DMS114 treated with DMSO at 0.1 percent for 48 hours (cell line): ENCODE measurements around the gene TMEM181.

Experiments used
- DNase-seq: peaks from one replicate; lab custom pipeline; 2025; ENCODE audit not compliant: unreplicated experiment; lab: John Stamatoyannopoulos, UW

The TMEM181 gene

DNA sequence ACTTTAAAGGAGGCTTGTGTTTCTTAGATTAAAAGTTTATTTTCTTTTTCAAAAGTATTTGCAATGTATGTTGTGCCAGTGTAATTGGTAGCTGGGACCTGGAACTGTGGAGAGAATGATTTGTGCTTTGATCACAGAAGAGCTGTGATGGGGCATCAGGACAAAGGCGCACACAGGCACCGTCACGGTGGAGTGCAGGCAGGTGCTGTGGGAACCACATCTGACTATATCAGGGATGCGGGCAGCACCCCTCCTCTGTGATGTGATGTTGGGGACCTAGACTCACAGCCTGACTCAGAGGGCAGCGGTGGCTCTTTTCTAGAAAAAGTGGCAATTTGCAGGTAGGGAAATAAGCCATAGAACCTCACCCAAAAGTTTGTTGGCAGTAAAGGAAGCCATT, 124.4 kb downstream of the TMEM181 start:
- no peak for DNase-seq

GRCh38 chr6:158684745-158685324, 124.9 kb downstream of the TMEM181 start:
- no peak for DNase-seq
